ENCODE results near the gene TMSB15B.
A peak's percentile ranks its signal among the peaks of the same experiment; 100 is the strongest.
"Not testable (repeated sequence)": the region's sequence is repeated elsewhere in the genome, so short reads cannot be mapped to it uniquely, and the experiment has no call there.

TMSB15B gene

GRCh38 chrX:103962411-103963278, at the start of gene TMSB15B:
TSS of gene TMSB15B (plus strand) at chrX:103962627.
- DNase-seq (ENCODE audit: low read depth), result not testable (repeated sequence)

- DNase-seq (ENCODE audit: low read depth), result no peak
These were observed 48.9 kb upstream of the TMSB15B start for GRCh38 chrX:103913356-103914020.

GRCh38 chrX:103918050-103918449, 44.4 kb upstream of the TMSB15B start:
- DNase-seq (ENCODE audit: low read depth), result peak; percentile 8

GRCh38 chrX:103918571-103919269, 43.7 kb upstream of the TMSB15B start:
- DNase-seq (ENCODE audit: low read depth), result peak; percentile 30

GRCh38 chrX:103919270-103919637, 43.2 kb upstream of the TMSB15B start:
- DNase-seq (ENCODE audit: low read depth), result no peak

GRCh38 chrX:103920515-103920914, 41.9 kb upstream of the TMSB15B start:
- not testable (repeated sequence) for DNase-seq (ENCODE audit: low read depth)

GRCh38 chrX:103927030-103927429, 35.4 kb upstream of the TMSB15B start:
- no peak for DNase-seq (ENCODE audit: low read depth)

- no peak for DNase-seq (ENCODE audit: low read depth)
These were observed 34.8 kb upstream of the TMSB15B start for GRCh38 chrX:103927633-103928032.

GRCh38 chrX:103932133-103932532, 30.3 kb upstream of the TMSB15B start:
- DNase-seq (ENCODE audit: low read depth), result no peak

GRCh38 chrX:103940257-103940656, 22.2 kb upstream of the TMSB15B start:
- DNase-seq (ENCODE audit: low read depth), result not testable (repeated sequence)

- DNase-seq (ENCODE audit: low read depth), result no peak
These were observed 21.0 kb upstream of the TMSB15B start for GRCh38 chrX:103941201-103941975.

GRCh38 chrX:103949506-103949905, 12.9 kb upstream of the TMSB15B start:
- no peak for DNase-seq (ENCODE audit: low read depth)

GRCh38 chrX:103953353-103953752, 9.1 kb upstream of the TMSB15B start:
- DNase-seq (ENCODE audit: low read depth), result no peak

GRCh38 chrX:103954259-103954658, 8.2 kb upstream of the TMSB15B start:
- DNase-seq (ENCODE audit: low read depth), result no peak

- DNase-seq (ENCODE audit: low read depth), result not testable (repeated sequence)
These were observed 1.8 kb upstream of the TMSB15B start for GRCh38 chrX:103960599-103960998.

- DNase-seq (ENCODE audit: low read depth), result not testable (repeated sequence)
These were observed 21.1 kb downstream of the TMSB15B start for GRCh38 chrX:103983508-103983907.

GRCh38 chrX:103999234-103999633, 36.8 kb downstream of the TMSB15B start:
- DNase-seq (ENCODE audit: low read depth), result no peak

- no peak for DNase-seq (ENCODE audit: low read depth)
These were observed 46.4 kb downstream of the TMSB15B start for GRCh38 chrX:104008831-104009230.

- DNase-seq (ENCODE audit: low read depth), result no peak
These were observed 50.7 kb downstream of the TMSB15B start for GRCh38 chrX:104013158-104013557.

GRCh38 chrX:104013606-104014005, 51.2 kb downstream of the TMSB15B start, which contains the start of gene H2BW1:
TSS of gene H2BW1 (minus strand) at chrX:104013708. CDS start at chrX:104013576, 132 bp downstream.
- DNase-seq (ENCODE audit: low read depth), result no peak

- not testable (repeated sequence) for DNase-seq (ENCODE audit: low read depth)
These were observed 53.1 kb downstream of the TMSB15B start for GRCh38 chrX:104015576-104015975.
